Panc1 (cell line): ENCODE data around the gene PPIL4. TPM values are rescaled to one million over a fixed set of nuclear protein-coding genes. Genes with fewer than 3 reads are reported as not detected.

ENCODE experiments used
- ATAC-seq: fragments of 200-7000 bp; cut with Tn5 transposase; 2 replicates; pipeline ENCODE4 v1.9.1; 2020; ENCODE audit warnings: mild to moderate bottlenecking, moderate library complexity
- BruUV-seq: library from RNA; stranded (reverse); fragments of 400-500 nt; replicated peaks from 2 replicates; lab custom pipeline; 2021; lab: Mats Ljungman, UMichigan
- CTCF ChIA-PET: fragments of 300-600 bp; sonication (Branson Sonifier 250); formaldehyde crosslinking; loops from one replicate; lab custom pipeline; 2022; ENCODE audit warnings: antibody characterized with exemption; lab: Charles Lee
- POLR2A ChIA-PET: fragments of 300-600 bp; sonication (Branson Sonifier 250); formaldehyde crosslinking; loops from one replicate; lab custom pipeline; 2022; ENCODE audit warnings: antibody characterized with exemption; lab: Charles Lee
- DNase-seq: peaks from one replicate; pipeline ENCODE4 v3.0.0-alpha.2; 2010; ENCODE audit warnings: low read depth, low spot score
- H3K27ac ChIP-seq: 2 replicates; pipeline ENCODE4 v1.5.1; 2011; ENCODE audit warnings: mild to moderate bottlenecking, low read length, inconsistent platforms
- H3K27me3 ChIP-seq: fragments of 200-500 bp; sonication (Bioruptor generic); 2 replicates; pipeline ENCODE4 v1.6.0; 2014; ENCODE audit warnings: low read length, inconsistent platforms; ENCODE audit not compliant: control insufficient read depth, insufficient read depth
- H3K36me3 ChIP-seq: fragments of 200-500 bp; sonication (Bioruptor generic); 2 replicates; pipeline ENCODE4 v1.5.1; 2014; ENCODE audit warnings: inconsistent platforms, mild to moderate bottlenecking, low read length, moderate library complexity; ENCODE audit not compliant: control insufficient read depth, insufficient read depth
- H3K4me1 ChIP-seq: 2 replicates; pipeline ENCODE4 v1.5.1; 2011; ENCODE audit warnings: inconsistent platforms, mild to moderate bottlenecking, low read length, moderate library complexity; ENCODE audit not compliant: control insufficient read depth, insufficient read depth
- H3K4me3 ChIP-seq, 2 experiments: 2 replicates each; pipeline ENCODE4 v1.5.1; 2011 to 2012; ENCODE audit warnings: low read depth in 2 of 2, low read length in 2 of 2, mild to moderate bottlenecking in 2 of 2, inconsistent platforms in 1 of 2, moderate library complexity in 1 of 2
- H3K9me3 ChIP-seq: fragments of 200-500 bp; sonication (Bioruptor generic); 2 replicates; pipeline ENCODE4 v1.5.1; 2014; ENCODE audit warnings: low read depth, mild to moderate bottlenecking, inconsistent platforms, low read length, moderate library complexity; ENCODE audit not compliant: control insufficient read depth, insufficient read depth
- CTCF ChIP-seq: fragments of 450-650 bp; IDR thresholded peaks from 2 replicates; pipeline ENCODE4 v1.5.1; 2017; ENCODE audit warnings: mild to moderate bottlenecking
- POLR2AphosphoS5 ChIP-seq: IDR thresholded peaks from 2 replicates; pipeline ENCODE4 v1.6.1; 2012; ENCODE audit warnings: mild to moderate bottlenecking, low read depth, low read length, moderate library complexity
- REST ChIP-seq, 2 experiments: IDR thresholded peaks; 2 replicates each; pipeline ENCODE4 v1.6.1; 2011 to 2012; ENCODE audit warnings: low read depth in 2 of 2, control low read depth in 1 of 2, low read length in 1 of 2, mild to moderate bottlenecking in 1 of 2, moderate library complexity in 1 of 2; ENCODE audit not compliant: insufficient read depth in 1 of 2
- SIN3A ChIP-seq: IDR thresholded peaks from 2 replicates; pipeline ENCODE4 v1.6.1; 2012; ENCODE audit warnings: low read depth, mild to moderate bottlenecking, low read length, moderate library complexity, borderline replicate concordance; ENCODE audit not compliant: insufficient read depth
- TCF7L2 ChIP-seq: IDR thresholded peaks from 2 replicates; pipeline ENCODE4 v1.6.1; 2011; ENCODE audit warnings: mild to moderate bottlenecking, low read depth, low read length, inconsistent platforms
- in situ Hi-C: cut with HindIII; loops from 2 replicates; pipeline ENCODE4 v1.10.0; 2016; ENCODE audit warnings: low sequenced_read_pairs, low pct_unique_long_range_greater_than_20kb
- intact Hi-C: fragments of 100-400 bp; cut with micrococcal nuclease; formaldehyde crosslinking; loops from one replicate; pipeline ENCODE4 v1.10.0; 2022; ENCODE audit not compliant: unreplicated experiment
- total RNA-seq: library from RNA; stranded (reverse); gene quantifications from one replicate; pipeline ENCODE4 v1.2.1, GENCODE V29; 2021; ENCODE audit not compliant: unreplicated experiment

PPIL4 gene
- total RNA-seq, 1 experiment from 2014 or later: 19.9 TPM

GRCh38 chr6:149468179-149468578, 77.7 kb downstream of the PPIL4 start:
- Histone ChIP-seq H3K4me3 (no peak overlapping the region), H3K27ac (no peak overlapping the region), H3K4me1 (no peaks in the 10 kb centered on the region), H3K27me3 (no peaks in the 10 kb centered on the region), H3K36me3 (no peaks in the 10 kb centered on the region), H3K9me3 (no peaks in the 10 kb centered on the region)
- intact Hi-C loops (no loop called here), in situ Hi-C loops (no loop called here)
- no TSS peak for BruUV-seq
- DNase-seq (no peak), ATAC-seq (no peak)
- ChIA-PET POLR2A (interaction anchor here (0.5 kb wide), 1 partner anchor 36 kb away, joined by 3 read pairs; no protein-coding TSS in a partner anchor), CTCF (no interaction called here)
- TF ChIP-seq POLR2AphosphoS5 (no peak), REST (IDR thresholded peaks at IDR 0.05; ENCODE audit: insufficient read depth in 1 of 2, low read depth in 2 of 2, low read length in 1 of 2) (no peak), CTCF (no peak), TCF7L2 (no peak), SIN3A (no peak)

- Histone ChIP-seq H3K4me1 (no peaks in the 10 kb centered on the region), H3K36me3 (no peaks in the 10 kb centered on the region), H3K27me3 (no peaks in the 10 kb centered on the region), H3K4me3 (no peak overlapping the region), H3K9me3 (no peaks in the 10 kb centered on the region), H3K27ac (no peak overlapping the region)
- in situ Hi-C loops: no loop called here
- no TSS peak for BruUV-seq
- ChIA-PET POLR2A (no interaction called here), CTCF (no interaction called here)
- ATAC-seq: no peak
- intact Hi-C loops: no loop called here
- DNase-seq: no peak
- TF ChIP-seq REST (IDR thresholded peaks at IDR 0.05; ENCODE audit: insufficient read depth in 1 of 2, low read depth in 2 of 2, low read length in 1 of 2): no peak
- no peak for TF ChIP-seq SIN3A
- TF ChIP-seq POLR2AphosphoS5: no peak
- TF ChIP-seq TCF7L2: no peak
- no peak for TF ChIP-seq CTCF
These were observed 78.6 kb downstream of the PPIL4 start for GRCh38 chr6:149467265-149467664.
